IMR-90 (cell line): ENCODE data around the gene LUC7L2. TPM values are rescaled to one million over a fixed set of nuclear protein-coding genes. Genes with fewer than 3 reads are reported as not detected.
"Not testable (repeated sequence)": the region's sequence is repeated elsewhere in the genome, so short reads cannot be mapped to it uniquely, and the experiment has no call there.

Experiments used
- ATAC-seq: fragments of 200-7000 bp; cut with Tn5 transposase; 2 replicates; pipeline ENCODE4 v1.9.1; 2020; ENCODE audit warnings: low read depth, mild to moderate bottlenecking, moderate library complexity
- BruUV-seq: library from RNA; stranded (reverse); fragments of 400-500 nt; replicated peaks from 2 replicates; lab custom pipeline; 2021; lab: Mats Ljungman, UMichigan
- CTCF ChIA-PET: fragments of 300-600 bp; formaldehyde crosslinking; extraction: SDS; loops from one replicate; lab custom pipeline; 2021; ENCODE audit warnings: antibody characterized with exemption; lab: Yijun Ruan, JAX
- POLR2A ChIA-PET: fragments of 300-600 bp; sonication (Branson Sonifier 250); formaldehyde crosslinking; loops from one replicate; lab custom pipeline; 2022; ENCODE audit warnings: antibody characterized with exemption; ENCODE audit not compliant: unreplicated experiment; lab: Charles Lee
- DNase-seq: peaks from one replicate; pipeline ENCODE4 v3.0.0; 2013
- H2AFZ ChIP-seq: replicated peaks from 2 replicates; pipeline ENCODE3; 2013; ENCODE audit warnings: low read length, mild to moderate bottlenecking; ENCODE audit not compliant: poor library complexity
- H2AK5ac ChIP-seq: 2 replicates; pipeline ENCODE4 v1.6.1; 2013; ENCODE audit warnings: low read depth, low read length, inconsistent platforms
- H2AK9ac ChIP-seq: replicated peaks from 2 replicates; pipeline ENCODE3; 2013; ENCODE audit warnings: mild to moderate bottlenecking, low read depth, low read length, moderate library complexity; ENCODE audit not compliant: poor library complexity
- H2BK120ac ChIP-seq: 2 replicates; pipeline ENCODE4 v1.6.1; 2013; ENCODE audit warnings: low read depth, low read length, inconsistent platforms
- H2BK15ac ChIP-seq: 3 replicates; pipeline ENCODE4 v1.6.1; 2013; ENCODE audit warnings: low read depth, low read length, inconsistent platforms
- H2BK20ac ChIP-seq: 2 replicates; pipeline ENCODE4 v1.6.1; 2013; ENCODE audit warnings: low read depth, mild to moderate bottlenecking, inconsistent platforms, low read length, moderate library complexity
- H2BK5ac ChIP-seq: 2 replicates; pipeline ENCODE4 v1.6.1; 2013; ENCODE audit warnings: mild to moderate bottlenecking, low read depth, low read length, inconsistent platforms; ENCODE audit not compliant: poor library complexity, severe bottlenecking
- H3K14ac ChIP-seq: replicated peaks from 2 replicates; pipeline ENCODE4 v1.6.1; 2013; ENCODE audit warnings: low read depth, low read length, inconsistent platforms
- H3K18ac ChIP-seq: 2 replicates; pipeline ENCODE4 v1.6.1; 2013; ENCODE audit warnings: low read depth, low read length, control low read depth
- H3K23ac ChIP-seq: 2 replicates; pipeline ENCODE4 v1.6.1; 2013; ENCODE audit warnings: low read depth, low read length, inconsistent platforms
- H3K27ac ChIP-seq: 2 replicates; pipeline ENCODE4 v1.5.1; 2013; ENCODE audit warnings: mild to moderate bottlenecking, control low read depth, low read length; ENCODE audit not compliant: insufficient read depth
- H3K27me3 ChIP-seq: 2 replicates; pipeline ENCODE4 v1.6.1; 2013; ENCODE audit warnings: low read length; ENCODE audit not compliant: control insufficient read depth, insufficient read depth
- H3K36me3 ChIP-seq: 2 replicates; pipeline ENCODE4 v1.6.1; 2013; ENCODE audit warnings: low read length, mixed read lengths; ENCODE audit not compliant: control insufficient read depth, insufficient read depth
- H3K4ac ChIP-seq: 2 replicates; pipeline ENCODE4 v1.6.1; 2013; ENCODE audit warnings: low read depth, low read length, inconsistent platforms
- H3K4me1 ChIP-seq: 2 replicates; pipeline ENCODE4 v1.6.1; 2013; ENCODE audit warnings: low read length, mixed read lengths; ENCODE audit not compliant: control insufficient read depth, insufficient read depth
- H3K4me2 ChIP-seq: 2 replicates; pipeline ENCODE4 v1.6.1; 2013; ENCODE audit warnings: low read depth, mild to moderate bottlenecking, control low read depth, low read length, moderate library complexity
- H3K4me3 ChIP-seq: 2 replicates; pipeline ENCODE4 v1.5.1; 2013; ENCODE audit warnings: low read depth, mild to moderate bottlenecking, control low read depth, low read length, moderate library complexity; ENCODE audit not compliant: insufficient read depth
- H3K56ac ChIP-seq: 2 replicates; pipeline ENCODE4 v1.6.1; 2013; ENCODE audit warnings: low read length, inconsistent platforms; ENCODE audit not compliant: insufficient read depth; ENCODE audit errors: extremely low read depth
- H3K79me1 ChIP-seq, 2 experiments: 2 replicates each; pipeline ENCODE4 v1.6.1; 2013; ENCODE audit warnings: low read length in 2 of 2, inconsistent platforms in 1 of 2, low read depth in 1 of 2
- H3K9ac ChIP-seq: 2 replicates; pipeline ENCODE4 v1.6.1; 2013; ENCODE audit warnings: low read depth, low read length, control low read depth
- H3K9me1 ChIP-seq: 2 replicates; pipeline ENCODE4 v1.6.1; 2013; ENCODE audit warnings: low read length, inconsistent platforms; ENCODE audit not compliant: insufficient read depth
- H3K9me3 ChIP-seq: 2 replicates; pipeline ENCODE4 v1.6.1; 2013; ENCODE audit warnings: low read length; ENCODE audit not compliant: control insufficient read depth, insufficient read depth
- H4K20me1 ChIP-seq: 2 replicates; pipeline ENCODE4 v1.6.1; 2013; ENCODE audit warnings: low read length, inconsistent platforms; ENCODE audit not compliant: insufficient read depth
- H4K5ac ChIP-seq: 2 replicates; pipeline ENCODE4 v1.6.1; 2013; ENCODE audit warnings: mild to moderate bottlenecking, low read depth, low read length, control low read depth
- H4K8ac ChIP-seq, 2 experiments: 2 replicates each; pipeline ENCODE4 v1.6.1; 2013; ENCODE audit warnings: low read depth in 2 of 2, low read length in 2 of 2, control low read depth in 1 of 2, inconsistent platforms in 1 of 2
- H4K91ac ChIP-seq: 2 replicates; pipeline ENCODE4 v1.6.1; 2013; ENCODE audit warnings: low read depth, low read length, inconsistent platforms; ENCODE audit not compliant: insufficient read depth
- BHLHE40 ChIP-seq: fragments of 150-350 bp; IDR thresholded peaks from 2 replicates; pipeline ENCODE4 v1.6.1; 2016; ENCODE audit warnings: mild to moderate bottlenecking, low read depth, low read length
- MAFK ChIP-seq: IDR thresholded peaks from 2 replicates; pipeline ENCODE4 v1.6.1; 2012; ENCODE audit warnings: low read depth, low read length, improper control_type of control experiment
- NFE2L2 ChIP-seq: fragments of 150-350 bp; IDR thresholded peaks from 2 replicates; pipeline ENCODE4 v1.6.1; 2016; ENCODE audit warnings: low read depth, mild to moderate bottlenecking, low read length
- RFX5 ChIP-seq: IDR thresholded peaks from 2 replicates; pipeline ENCODE4 v1.8.0; 2012; ENCODE audit warnings: low read depth, mild to moderate bottlenecking, low read length, moderate library complexity
- SMC3 ChIP-seq: fragments of 150-350 bp; IDR thresholded peaks from 2 replicates; pipeline ENCODE4 v1.6.1; 2016; ENCODE audit warnings: low read depth, mild to moderate bottlenecking, antibody characterized with exemption, low read length, moderate library complexity
- WGBS, 2 experiments: methylation state at CpG; one replicate each; pipeline versions ENCODE4 v1.1.5 to v1.1.7; 2013; ENCODE audit warnings: missing lambda C conversion rate in 2 of 2; ENCODE audit not compliant: insufficient read length in 1 of 2; ENCODE audit errors: extremely low coverage in 2 of 2; 5-methylcytosine and 5-hydroxymethylcytosine counted together
- dilution Hi-C: fragments of 300-500 bp; cut with HindIII; formaldehyde crosslinking; loops from one replicate; pipeline ENCODE4 v1.14.3; 2018; ENCODE audit warnings: low sequenced_read_pairs; ENCODE audit not compliant: unreplicated experiment
- in situ Hi-C: fragments of 300-500 bp; cut with MboI; formaldehyde crosslinking; loops from 3 replicates; pipeline ENCODE4 v1.14.3; 2019; ENCODE audit warnings: low sequenced_read_pairs, inconsistent platforms, mixed read lengths
- intact Hi-C: fragments of 100-400 bp; cut with micrococcal nuclease; formaldehyde crosslinking; loops from 2 replicates; pipeline ENCODE4 v1.10.0; 2022
- polyA plus RNA-seq, 3 experiments: library from polyadenylated mRNA; depleted of rRNA; stranded (reverse); fragments of >200 nt; gene quantifications; 2 replicates each; pipeline ENCODE4 v1.2.3, GENCODE V29; 2012; ENCODE audit warnings: low replicate concordance in 1 of 3
- total RNA-seq: library from RNA; depleted of rRNA; stranded (reverse); fragments of >200 nt; gene quantifications from 2 replicates; pipeline ENCODE4 v1.2.3, GENCODE V29; 2012

Gene LUC7L2
- total and polyA plus RNA-seq, 2 of the 4 experiments (the other 2 are of a cell fraction) = 14.9 to 31.8 TPM

DNA sequence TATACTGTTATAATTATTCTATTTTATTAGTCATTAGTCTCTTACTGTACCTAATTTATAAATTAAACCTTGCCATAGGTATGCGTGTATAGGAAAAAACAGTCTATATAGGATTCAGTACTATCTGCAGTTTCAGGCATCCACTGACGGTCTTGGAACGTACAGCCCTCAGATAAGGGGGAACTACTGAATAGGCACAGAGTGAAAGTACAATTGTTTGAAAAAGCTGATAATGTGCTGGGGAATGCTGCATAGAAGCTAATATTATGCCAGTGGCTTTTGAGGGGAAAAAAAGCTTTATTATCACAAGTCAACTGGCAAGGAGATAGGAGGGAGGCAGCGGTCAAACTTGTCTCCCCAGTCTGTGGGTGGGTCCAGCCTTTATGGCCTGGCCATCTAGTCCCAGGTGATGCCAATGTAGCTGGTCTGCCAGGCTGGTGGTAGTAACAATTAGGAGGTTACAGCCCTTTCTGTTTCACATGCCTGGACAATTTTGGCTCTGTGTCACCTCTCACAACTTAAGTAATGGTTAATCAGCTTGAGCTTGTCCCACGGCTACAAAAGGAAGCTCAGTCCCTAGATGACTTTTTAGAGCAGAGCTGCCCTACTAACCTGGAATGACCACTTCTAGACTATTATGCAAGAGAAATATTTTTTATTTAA lies 26.9 kb upstream of the LUC7L2 start:
- intact Hi-C loops = no loop called here
- no TSS peak for BruUV-seq

DNA sequence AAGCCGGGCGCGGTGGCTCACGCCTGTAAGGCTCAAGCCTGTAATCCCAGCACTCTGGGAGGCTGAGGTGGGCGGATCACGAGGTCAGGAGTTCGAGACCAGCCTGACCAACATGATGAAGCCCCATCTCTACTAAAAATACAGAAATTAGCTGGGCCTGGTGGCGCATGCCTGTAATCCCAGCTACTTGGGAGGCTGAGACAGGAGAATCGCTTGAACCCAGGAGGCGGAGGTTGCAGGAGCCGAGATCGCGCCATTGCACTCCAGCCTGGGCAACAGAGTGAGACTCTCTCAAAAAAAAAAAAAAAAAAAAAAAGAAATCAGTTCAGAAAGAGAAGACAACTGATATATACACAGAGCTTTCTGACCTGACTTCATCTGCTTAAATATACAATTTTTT lies 26.3 kb upstream of the LUC7L2 start:
- H3K9me1 ChIP-seq, H2BK20ac ChIP-seq, BruUV-seq, CTCF ChIA-PET, H3K4me3 ChIP-seq, H3K79me1 ChIP-seq, H4K8ac ChIP-seq, H4K20me1 ChIP-seq, H3K9me3 ChIP-seq, H3K9ac ChIP-seq, H2AFZ ChIP-seq, dilution Hi-C loops, H3K56ac ChIP-seq, DNase-seq, H2BK15ac ChIP-seq, H3K4ac ChIP-seq, intact Hi-C loops, H2BK120ac ChIP-seq, H3K4me2 ChIP-seq, H3K18ac ChIP-seq, H3K4me1 ChIP-seq, POLR2A ChIA-PET, H2BK5ac ChIP-seq, H3K27me3 ChIP-seq, H2AK5ac ChIP-seq, H3K27ac ChIP-seq, H3K36me3 ChIP-seq, H3K14ac ChIP-seq, ATAC-seq, H4K5ac ChIP-seq, in situ Hi-C loops, H4K91ac ChIP-seq, H3K23ac ChIP-seq, H2AK9ac ChIP-seq: not testable (repeated sequence)
- no CpG with 5 or more reads among the region's 13 CpGs for WGBS, 2 experiments

More for the DNA sequence above, 26.9 kb upstream of the LUC7L2 start:
- H3K9me3 ChIP-seq = no peaks in the 10 kb centered on the region
- no peak overlapping the region for H2BK15ac ChIP-seq
- no peak overlapping the region for H2AK5ac ChIP-seq
- H2AK9ac ChIP-seq = no peak overlapping the region
- no peak overlapping the region for H3K14ac ChIP-seq
- H2BK5ac ChIP-seq = no peak overlapping the region
- TF ChIP-seq RFX5 (no peak), NFE2L2 (no peak), BHLHE40 (no peak), MAFK (no peak), SMC3 (no peak)
- H3K9me1 ChIP-seq = no peaks in the 10 kb centered on the region
- H3K4me2 ChIP-seq = no peak overlapping the region
- H4K8ac ChIP-seq = no peak overlapping the region
- no peaks in the 10 kb centered on the region for H3K36me3 ChIP-seq
- H3K9ac ChIP-seq = no peak overlapping the region
- ChIA-PET CTCF (no interaction called here), POLR2A (no interaction called here)
- 59% methylated on average over 2 of the region's 5 CpGs; no CpG with 5 or more reads in 1 of the 2 experiments for WGBS, 2 experiments
- no peak overlapping the region for H3K18ac ChIP-seq
- H4K20me1 ChIP-seq = no peaks in the 10 kb centered on the region
- no peak overlapping the region for H4K5ac ChIP-seq
- no peak for DNase-seq
- no peak overlapping the region for H2BK20ac ChIP-seq
- H2BK120ac ChIP-seq = no peak overlapping the region
- H3K79me1 ChIP-seq = no peaks in the 10 kb centered on the region
- no peaks in the 10 kb centered on the region for H3K27me3 ChIP-seq
- no peak overlapping the region for H3K4ac ChIP-seq
- no peak overlapping the region for H3K27ac ChIP-seq
- in situ Hi-C loops = no loop called here
- H3K4me3 ChIP-seq = no peak overlapping the region
- H3K4me1 ChIP-seq = no peaks in the 10 kb centered on the region
- no peak overlapping the region for H4K91ac ChIP-seq
- dilution Hi-C loops = no loop called here
- no peak overlapping the region for H3K23ac ChIP-seq
- no peak for ATAC-seq
- H3K56ac ChIP-seq = no peak overlapping the region
- H2AFZ ChIP-seq = no peak overlapping the region
